SK-N-DZ (cell line): ENCODE data around the gene GPHN.
"Not testable (repeated sequence)": the region's sequence is repeated elsewhere in the genome, so short reads cannot be mapped to it uniquely, and the experiment has no call there.

Experiments used
- DNase-seq: peaks from one replicate; pipeline ENCODE4 v3.0.0-alpha.2; 2015; ENCODE audit warnings: low spot score

GPHN gene

DNA sequence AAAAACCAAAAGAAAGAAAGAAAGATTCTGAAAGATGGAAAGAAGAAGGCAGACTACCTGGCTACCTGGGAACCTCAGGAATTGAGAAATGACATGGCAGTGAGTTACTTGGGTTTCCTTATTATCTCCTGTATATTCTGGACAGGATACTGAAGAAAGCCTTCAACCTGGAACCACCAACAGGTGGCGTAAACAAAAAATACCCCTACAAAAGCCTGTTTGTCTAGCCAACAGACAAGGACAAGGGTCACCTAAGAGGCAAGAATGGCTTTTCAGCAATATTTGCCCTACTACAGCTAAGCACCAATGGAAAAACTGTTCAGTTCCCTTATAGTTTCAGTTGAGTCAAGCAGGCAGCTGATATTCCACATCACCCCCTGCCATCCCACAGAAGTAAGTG is 274.9 kb downstream of the GPHN start:
- DNase-seq: no peak

DNA sequence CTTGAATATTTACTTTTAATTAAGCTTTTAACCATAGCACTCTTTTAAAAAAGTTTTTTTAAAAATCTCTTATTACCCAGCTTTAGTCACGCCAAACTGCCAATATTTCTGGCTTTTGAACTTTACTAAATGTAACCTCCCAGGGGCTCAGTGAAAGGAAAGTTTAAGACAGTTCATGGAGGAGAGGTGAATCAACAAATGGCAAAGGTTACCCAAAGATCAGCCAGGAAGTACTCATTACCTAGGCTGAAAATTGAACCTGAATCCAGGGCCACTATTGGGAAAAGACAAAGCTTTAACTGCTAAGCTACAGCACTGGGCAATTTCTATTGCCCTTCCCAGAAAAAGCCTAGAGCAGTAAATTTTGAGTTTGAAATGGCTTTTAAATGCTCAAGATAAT is 282.2 kb downstream of the GPHN start:
- no peak for DNase-seq

DNA sequence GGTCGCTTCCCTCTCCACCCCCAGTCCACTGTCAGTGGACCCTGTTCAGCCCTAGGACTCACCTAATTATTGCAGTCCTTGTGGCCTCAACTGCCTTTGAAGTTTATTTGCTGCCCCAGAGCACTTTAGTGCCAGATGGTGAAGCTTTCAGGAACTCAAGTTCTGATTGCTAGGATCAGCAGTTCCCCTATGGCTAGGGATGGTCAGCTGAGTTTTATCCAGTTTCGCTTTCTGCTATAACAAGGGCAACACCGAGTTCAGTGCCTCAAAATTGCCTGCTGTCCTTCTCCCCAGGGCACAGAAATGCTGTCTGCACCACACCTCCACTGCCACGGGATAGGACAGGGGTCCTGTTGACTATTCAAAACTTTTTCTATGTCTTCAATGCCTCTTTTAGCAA is 295.0 kb downstream of the GPHN start:
- DNase-seq: no peak

DNA sequence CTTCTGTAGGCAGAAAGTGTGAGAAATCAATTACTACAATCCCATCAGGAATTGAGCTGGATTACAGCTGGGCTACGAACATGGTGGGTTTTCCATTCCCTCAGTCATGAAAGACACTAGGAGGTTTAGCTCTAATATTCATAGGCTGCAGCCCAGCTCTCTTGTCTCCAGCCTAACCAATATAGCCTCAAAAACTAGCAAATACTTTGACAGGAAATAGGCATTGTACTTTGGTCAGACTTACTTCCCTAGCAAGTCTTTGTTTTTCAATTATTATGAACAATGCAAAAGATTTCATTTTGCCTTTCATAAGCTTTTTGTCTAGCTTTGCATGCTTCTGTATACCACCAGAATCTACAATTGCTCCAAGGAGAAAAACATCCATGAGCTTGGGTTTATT is 296.2 kb downstream of the GPHN start:
- DNase-seq: no peak

DNA sequence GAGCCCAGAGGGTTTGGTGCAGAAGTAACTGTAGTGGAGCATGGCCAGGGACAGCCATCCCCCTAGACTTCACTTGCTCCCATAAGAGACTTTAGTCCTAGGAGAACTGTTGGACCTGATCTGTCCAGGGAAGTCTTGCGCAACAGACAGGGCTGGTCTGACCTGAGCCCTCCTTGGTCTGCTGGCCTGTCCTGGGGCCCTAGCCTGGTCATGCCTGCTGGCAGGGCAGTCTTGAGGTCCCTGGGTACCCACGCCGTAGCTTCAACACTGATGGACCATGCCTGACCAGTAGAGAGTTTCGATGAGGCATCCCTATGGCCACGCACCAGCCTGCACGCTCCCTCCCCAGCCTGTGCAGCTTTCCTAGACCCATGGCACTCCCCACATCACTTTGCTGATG is 305.7 kb downstream of the GPHN start:
- DNase-seq: no peak

DNA sequence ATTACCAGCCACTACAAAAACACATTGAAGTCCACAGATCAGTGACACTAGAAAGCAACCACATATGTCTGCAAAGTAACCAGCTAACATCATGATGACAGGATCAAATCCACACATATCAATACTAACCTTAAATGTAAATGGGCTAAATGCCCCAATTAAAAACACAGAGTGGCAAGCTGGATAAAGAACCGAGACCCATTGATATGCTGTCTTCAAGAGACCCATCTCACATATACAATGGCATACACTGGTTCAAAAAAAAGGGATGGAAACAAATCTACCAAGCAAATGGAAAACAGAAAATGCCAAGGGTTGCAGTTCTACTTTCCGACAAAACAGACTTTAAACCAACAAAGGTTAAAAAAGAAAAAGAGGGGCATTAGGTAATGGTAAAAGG is 307.7 kb downstream of the GPHN start:
- no peak for DNase-seq

DNA sequence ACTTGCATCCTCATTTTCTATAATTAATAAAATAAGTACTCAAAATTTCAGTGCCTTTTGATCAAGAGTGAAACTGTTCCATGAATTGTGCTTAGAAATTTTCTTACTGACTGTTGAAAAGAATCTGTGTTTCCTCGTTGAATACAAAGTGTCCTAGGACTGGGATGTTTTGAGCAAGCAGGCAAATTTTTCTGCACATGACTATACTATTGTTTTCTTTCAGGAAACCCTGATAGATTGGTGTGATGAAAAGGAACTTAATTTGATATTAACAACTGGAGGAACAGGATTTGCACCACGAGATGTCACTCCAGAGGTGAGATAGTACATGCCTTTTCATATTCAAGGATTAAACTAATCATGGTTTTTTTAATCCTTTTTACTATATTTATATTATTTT is 316.3 kb downstream of the GPHN start:
- DNase-seq: no peak

DNA sequence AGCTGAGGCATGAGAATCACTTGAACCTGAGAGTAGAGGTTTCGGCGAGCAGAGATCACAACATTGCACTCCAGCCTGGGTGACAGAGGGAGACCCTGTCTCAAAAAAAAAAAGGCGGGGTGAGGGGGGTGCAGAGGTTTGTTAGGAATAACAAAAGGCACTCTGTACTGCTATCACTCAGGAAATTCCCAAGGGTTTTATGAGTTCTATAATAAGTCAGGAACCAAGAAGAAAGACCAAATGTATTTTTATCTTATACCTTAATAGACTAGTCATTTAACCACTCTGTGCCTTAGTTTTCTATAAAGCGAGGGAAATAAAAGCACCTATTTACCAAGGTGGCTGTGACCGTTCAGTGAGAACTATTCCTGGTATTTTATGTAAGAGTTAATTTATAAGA is 319.2 kb downstream of the GPHN start:
- DNase-seq: no peak

DNA sequence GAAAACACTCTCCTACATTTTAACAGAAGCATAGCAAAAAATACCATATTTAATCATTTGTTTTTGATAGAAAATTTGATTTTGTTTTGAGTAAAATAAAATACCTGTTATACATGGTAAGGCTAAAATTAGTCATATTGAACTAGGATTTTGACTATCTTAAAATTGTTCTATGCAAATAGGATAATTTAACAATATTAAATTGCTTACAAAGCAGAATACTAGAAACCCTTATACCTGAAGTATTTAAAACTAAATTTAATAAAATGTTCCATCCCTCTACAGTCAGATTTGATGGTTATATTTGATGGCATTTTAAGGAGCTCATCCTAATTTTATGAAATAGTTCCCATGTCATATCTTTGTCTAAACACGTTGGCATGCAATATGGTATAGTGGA is 323.2 kb downstream of the GPHN start:
- DNase-seq: no peak

DNA sequence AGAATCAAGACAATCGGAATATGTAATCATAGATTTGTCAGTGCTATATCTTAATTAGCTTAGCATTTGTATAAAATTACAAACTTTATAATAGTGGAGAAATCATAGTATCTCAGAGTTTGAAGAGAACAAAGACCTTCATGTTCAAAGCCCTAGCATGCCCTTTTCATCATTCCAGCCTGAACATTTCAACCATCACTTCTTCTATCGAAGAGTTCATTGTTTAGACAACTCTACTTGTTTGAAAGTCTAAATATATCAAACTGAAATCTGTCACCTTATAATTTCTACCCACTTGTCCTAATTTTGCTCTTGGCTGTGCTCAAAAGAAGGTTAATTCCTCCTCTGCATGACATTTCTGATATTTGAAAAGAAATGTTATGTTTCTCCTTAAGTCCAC is 325.9 kb downstream of the GPHN start:
- no peak for DNase-seq

DNA sequence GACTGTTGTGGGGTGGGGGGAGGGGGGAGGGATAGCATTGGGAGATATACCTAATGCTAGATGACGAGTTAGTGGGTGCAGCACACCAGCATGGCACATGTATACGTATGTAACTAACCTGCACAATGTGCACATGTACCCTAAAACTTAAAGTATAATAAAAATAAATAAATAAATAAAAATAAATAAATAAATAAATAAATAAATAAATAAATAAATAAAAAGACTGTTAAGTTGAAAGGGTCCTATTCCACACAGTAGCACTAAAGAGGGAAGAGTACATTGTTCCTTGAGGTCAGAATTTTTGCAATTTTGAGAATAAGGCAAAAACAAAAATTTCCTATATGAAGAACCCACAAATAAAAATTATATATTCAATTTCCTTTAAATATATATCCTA is 329.5 kb downstream of the GPHN start:
- DNase-seq: not testable (repeated sequence)

DNA sequence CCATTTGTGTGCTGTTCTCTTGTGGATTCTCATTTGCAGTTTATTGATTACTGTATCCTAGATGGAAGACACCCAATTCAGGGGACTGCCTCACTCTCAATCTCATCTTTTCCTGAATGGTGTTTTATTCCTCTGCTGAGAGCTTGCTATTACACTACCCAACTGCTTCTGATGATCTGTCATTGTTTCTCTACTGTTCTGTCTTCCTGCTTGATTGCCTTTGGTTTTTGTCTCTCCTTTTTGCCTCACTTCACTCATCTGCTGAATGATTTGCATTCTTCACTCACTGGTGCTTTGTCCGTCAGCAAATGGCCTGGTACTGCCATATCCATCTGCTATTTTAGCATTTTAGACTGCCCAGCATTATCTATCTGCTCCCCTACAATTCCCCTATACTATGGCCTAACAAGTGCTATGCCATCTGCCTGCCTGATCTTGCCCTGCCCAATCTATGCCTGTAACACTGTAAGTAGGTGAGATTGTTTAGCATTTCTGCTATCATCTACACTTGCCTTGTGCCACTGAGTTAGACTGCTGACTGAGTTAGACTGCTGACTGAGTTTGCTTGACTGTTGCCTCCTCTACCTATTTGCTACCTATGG is 335.1 kb downstream of the GPHN start:
- no peak for DNase-seq

DNA sequence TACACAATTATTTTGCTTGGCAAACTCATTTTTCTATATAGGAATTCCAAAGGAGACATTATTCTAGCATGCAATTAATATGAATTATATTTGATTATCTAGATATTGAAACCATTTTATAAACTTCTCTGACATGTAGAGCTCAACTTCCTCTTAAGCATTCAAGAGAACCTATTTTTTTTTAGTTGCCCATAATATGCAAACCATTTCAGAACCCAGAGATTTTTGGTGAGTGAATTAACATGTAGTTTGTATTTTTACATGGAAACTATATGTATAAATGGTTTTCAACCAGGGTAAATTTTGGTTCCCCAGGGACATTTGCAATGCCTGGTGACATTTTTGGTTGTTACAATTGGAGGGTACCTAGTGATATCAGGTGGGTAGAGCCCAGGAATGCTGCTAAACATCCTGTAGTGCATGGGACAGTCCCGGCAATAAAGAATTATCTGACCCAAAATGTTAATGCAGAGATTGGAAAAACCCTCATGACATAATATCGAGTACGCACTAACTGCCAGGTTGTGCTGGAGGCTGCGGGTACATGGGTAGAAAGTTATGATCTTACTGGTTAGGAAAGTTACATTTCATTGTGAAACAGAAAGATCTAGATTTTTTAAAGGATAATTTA is 342.4 kb downstream of the GPHN start:
- no peak for DNase-seq

DNA sequence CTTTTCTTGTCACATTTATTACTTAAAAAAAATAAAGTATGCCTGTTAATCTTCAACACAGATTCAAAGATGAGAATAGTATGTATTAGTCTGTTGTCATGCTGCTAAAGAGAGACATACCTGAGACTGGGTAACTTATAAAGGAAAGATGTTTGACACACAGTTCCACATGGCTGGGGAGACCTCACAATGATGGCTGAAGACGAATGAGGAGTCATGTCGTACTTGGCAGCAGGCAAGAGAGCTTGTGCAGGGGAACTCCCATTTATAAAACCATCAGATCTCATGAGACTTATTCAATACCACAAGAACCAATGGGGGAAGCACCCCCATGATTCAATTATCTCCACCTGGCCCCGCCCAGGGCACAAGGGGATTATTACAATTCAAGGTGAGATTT is 345.4 kb downstream of the GPHN start:
- no peak for DNase-seq

DNA sequence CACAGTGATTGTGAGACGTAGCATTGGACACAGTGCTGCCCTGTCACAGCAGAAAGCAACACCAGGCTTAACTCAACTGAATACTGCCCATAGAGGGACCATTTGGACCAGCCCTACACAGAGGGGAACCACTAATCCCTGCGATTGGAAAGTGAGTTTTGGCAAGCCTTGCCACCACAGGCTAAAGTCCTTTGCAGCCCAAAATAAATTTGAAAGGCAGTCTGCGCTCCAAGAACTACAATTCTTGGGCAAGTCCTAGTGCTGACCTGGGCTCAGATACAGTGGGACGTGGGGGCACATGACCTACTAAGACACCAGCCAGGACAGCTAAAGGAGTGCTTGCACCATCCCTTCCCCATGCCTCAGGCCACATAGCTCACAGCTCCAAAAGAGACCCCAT is 349.9 kb downstream of the GPHN start:
- no peak for DNase-seq

DNA sequence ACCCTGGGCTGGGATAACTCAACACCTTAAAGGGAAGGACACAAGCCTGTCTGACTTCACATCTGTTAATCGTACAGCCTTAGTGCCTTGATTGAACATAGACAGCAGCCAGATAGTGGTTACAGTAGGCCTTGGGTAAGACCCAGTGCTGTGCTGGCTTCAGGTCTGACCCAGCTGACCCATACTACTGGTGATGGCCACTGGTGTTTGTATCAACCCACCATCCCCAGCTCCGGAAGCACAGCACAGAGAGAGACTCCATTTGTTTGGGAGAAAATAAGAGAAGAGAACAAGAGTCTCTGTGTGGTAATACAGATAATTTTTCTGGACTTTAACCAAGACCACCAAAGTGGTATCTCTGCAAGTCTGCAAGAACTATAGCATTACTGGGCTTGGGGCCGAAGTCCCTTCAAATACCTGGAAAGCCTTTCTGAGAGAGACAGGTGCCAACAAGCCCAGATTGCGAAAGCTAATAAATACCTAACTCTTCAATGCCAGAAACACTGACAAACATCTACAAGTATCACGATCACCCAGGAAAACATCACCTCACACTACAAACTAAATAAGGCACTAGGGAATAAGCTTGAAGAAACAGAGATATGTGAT is 351.2 kb downstream of the GPHN start:
- no peak for DNase-seq

DNA sequence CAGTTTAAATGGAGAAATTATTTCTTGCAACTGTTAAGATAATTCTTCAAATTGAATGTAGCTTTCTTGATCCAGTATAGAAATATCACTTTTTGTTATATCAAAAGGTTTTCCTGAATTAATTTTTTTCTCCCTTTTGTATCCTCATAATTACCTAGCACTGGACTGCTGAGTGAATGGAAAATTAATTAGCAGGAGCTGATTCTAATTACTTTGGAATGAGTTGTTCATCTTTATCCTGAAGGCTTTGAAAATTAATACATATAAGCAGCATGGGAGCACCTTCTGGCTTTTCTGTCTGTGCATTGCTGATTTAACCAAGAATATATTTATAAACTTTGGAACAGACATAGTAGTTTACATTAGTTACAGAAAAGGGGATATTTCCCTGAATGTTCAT is 373.6 kb downstream of the GPHN start:
- DNase-seq: no peak

DNA sequence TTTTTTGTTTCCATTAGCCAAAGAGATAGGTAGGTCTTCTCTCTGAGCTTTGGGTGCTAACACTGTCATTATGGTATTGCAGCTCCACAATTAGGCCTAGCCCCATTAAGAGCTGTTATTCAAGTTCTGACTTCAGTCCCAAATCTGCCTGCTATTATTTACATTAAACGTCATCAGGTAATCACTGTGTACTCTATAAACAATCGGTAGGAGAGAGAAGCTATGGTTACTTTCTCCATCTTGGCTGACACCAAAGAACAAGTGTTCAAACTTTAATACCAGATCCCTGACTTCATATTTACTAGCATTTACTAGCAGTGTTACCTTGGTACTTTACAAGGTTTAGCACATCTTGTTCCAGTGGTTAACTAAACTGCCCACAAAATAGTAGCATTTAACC is 376.2 kb downstream of the GPHN start:
- DNase-seq: no peak

DNA sequence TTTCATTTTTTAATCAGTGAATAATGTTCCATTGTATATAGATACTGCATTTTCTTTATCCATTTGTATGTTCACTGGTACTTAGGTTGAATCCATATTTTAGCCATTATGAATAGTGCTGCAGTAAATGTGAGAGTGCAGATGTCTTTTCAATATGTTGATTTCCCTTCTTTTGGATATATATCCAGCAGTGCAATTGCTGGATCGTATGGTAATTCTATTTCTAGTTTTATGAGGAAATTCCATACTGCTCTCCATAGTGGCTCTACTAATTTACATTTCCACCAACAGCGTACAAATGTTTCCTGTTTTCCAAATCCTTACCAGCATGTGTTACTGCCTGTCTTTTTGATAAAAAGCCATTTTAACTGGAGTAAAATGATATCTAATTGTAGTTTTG is 392.8 kb downstream of the GPHN start:
- DNase-seq: no peak

DNA sequence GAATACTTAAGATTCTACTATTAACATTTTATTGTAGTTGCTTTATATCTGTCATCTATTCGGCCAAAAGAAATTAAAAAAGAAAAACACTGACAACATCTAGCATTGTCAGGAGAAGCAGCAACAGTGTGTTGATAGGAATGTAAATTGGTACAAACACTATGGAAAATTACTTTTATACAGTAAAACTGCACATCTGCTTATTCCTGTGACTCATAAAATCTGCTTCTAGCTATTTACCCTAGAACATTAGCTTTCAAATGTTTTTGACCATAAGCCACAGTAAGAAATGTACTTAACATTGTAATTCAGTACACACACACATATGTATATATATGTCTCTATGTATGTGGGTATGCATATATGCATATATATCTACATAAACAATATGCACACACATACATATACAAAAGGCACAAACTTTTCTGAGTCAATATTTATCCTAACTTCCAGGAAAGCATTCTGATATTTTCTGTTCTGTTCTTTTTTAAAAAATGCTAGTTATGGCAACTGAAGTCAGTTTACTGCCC is 402.4 kb downstream of the GPHN start:
- DNase-seq: no peak

DNA sequence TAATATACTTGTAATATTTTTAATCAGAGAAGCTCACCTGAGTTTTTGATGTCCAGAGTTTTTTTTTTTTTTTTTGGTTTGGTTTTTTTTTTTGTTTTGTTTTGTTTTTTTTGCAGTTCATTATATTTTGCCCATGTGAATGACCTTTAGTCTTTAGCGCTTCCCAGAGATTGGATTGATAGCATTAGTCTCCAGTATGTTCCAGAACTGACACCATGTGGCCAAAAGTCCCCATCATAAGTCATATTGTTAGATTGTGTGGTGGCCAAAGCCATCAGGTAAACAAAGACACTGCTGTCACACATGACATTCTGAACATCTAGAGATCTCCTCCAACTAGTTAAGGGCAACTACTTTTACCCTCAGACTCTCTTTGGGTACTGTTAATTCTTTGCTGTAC is 408.5 kb downstream of the GPHN start:
- DNase-seq: no peak

DNA sequence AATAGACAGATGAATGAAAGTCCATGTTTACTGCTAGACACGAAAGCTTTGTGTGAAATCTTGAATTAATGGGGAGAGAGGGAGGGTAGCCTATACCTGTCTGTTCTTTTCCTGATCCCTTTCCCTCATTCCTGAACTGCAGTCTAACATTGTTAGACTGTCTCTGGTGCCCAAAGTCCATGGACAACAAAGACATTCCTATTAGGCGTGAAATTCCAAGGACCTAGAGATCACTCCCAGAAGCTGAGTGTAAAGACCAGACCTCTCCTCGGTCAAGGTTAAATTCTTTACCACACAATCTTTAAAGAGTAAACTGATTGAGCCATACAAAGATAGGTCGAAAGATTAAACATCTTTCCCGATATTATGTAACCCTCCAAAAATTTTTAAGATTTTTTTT is 410.6 kb downstream of the GPHN start:
- no peak for DNase-seq

DNA sequence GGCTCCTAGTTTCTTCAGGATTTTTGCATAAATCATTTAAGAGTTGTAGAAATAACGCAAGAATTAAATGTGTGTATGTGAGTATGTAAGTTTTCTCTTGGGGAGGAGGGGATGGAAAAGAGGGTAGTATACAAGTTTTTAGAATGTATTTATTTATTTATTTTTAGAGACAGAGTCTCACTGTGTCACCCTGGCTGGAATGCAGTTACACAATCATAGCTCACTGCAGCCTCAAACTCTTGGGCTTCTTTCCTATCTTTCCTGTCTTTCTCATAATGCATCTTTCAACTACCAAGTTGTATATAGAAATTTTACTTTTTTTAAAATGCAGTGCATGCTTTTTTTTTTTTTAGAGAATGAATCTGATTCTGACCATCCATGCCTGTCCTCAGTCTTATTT is 412.2 kb downstream of the GPHN start:
- no peak for DNase-seq
